HG03108 (cell line): ENCODE data around the gene DNAJC10.
"Not testable (repeated sequence)": the region's sequence is repeated elsewhere in the genome, so short reads cannot be mapped to it uniquely, and the experiment has no call there.

Source experiments
- ATAC-seq: cut with Tn5 transposase; IDR thresholded peaks from one replicate; pipeline ENCODE4 v1.9.1; 2021; ENCODE audit warnings: moderate library complexity; ENCODE audit not compliant: unreplicated experiment

The DNAJC10 gene

DNA sequence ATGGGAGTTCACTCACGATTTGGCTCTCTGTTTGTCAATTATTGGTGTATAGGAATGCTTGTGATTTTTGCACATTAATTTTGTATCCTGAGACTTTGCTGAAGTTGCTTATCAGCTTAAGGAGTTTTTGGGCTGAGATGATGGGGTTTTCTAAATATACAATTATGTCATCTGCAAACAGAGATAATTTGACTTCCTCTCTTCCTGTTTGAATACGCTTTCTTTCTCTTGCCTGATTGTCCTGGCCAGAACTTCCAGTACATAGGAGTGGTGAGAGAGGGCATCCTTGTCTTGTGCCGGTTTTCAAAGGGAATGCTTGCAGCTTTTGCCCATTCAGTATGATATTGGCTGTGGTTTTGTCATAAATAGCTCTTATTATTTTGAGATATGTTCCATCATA, 66.6 kb downstream of the DNAJC10 start:
- not testable (repeated sequence) for ATAC-seq

DNA sequence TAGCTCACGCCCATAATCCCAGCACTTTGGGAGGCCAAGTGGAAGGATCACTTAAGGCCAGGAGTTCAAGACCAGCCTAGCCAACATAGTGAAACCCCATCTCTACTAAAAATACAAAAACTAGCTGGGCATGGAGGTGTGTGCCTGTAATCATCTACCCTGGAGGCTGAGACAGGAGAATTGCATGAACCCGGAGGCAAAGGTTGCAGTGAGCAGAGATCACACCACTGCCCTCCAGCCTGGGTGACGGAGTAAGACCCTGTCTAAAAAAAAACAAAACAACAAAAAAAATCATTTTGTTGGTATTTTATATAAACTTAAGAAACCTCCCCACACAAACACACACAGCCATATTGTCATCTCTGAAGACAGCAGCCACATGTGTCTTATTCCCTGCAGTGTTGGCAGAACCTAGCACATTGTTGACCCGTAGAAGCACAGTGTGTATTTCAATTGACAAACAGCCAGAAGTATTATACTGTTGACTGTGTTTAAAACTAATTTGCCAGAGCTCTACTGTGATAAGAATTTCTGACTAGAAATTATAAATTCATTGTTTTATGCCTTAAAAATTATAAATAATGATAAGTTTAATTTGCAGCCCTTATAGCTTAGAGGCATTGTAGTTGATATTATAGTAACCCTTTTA, 68.1 kb downstream of the DNAJC10 start:
- no peak for ATAC-seq

DNA sequence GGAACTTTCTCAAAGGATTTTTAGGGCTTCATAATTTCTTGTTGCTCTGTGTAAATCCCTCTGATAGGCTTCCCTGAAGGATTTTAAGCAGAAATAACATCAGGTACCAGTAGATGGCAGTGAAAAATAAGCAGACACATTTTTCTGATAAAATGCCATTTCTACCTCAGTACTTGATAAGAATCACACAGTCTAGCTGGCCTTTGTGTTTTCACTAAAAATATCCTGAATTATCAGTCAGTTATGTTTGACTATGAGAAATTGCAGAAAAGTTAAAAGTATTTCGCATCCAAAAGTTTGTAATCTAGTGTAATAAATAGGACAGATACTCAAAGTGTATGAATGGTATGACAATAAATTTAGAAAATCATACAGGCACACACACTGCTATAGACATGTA, 68.7 kb downstream of the DNAJC10 start:
- no peak for ATAC-seq

DNA sequence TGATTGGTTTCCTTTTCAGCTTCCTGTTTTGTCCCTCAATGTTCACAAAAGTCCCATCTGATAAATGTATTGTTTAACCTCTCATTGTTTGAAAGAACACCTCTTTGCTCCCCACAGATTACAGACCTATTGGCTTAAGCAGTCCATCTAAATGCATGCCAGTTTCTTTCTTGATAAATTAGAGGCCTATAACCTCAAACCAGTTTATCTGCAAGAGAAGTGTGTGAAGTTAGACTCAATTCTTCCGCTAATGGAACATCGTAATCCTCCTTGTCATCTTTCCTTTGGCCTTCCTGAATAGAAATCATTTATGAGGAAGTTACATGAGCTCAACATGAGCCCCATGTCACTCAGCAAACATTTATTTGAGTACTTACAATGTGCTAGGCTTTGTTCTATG, 76.4 kb downstream of the DNAJC10 start:
- no peak for ATAC-seq

DNA sequence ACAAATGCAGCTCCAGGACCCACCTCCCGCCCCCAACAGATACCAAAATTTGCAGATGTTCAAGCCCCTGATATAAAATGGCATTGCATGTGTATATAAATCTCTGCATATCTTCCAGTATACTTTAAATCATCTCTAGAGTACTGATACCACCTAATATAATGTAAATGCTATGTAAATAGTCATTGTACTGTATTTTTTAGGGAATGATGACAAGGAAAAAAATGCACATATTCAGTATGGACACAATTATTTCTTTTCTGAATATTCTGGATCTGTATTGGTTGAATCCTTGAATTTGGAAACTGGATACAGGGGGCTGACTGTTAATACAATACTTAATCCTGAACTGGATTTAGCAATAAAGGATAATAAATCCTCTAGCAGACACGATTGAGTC, 82.7 kb downstream of the DNAJC10 start:
- no peak for ATAC-seq

DNA sequence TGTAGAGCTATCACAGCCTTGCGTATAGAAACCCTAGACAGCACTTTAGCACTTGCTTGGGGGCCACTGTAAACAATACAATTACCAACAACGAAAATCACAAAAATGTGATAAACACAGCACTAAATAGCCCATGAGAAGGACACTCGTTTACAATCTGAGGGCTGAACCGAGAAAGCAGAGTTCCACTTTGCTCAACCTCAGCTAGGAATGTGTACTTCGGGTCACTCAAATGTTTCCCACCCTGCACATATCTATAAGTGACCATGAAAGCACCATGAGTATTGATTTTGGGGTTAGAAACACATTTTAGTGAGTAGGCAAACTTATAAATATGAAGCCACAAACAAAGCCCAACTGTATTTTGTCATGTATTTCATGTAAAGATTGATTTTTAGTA, 88.1 kb downstream of the DNAJC10 start:
- no peak for ATAC-seq

DNA sequence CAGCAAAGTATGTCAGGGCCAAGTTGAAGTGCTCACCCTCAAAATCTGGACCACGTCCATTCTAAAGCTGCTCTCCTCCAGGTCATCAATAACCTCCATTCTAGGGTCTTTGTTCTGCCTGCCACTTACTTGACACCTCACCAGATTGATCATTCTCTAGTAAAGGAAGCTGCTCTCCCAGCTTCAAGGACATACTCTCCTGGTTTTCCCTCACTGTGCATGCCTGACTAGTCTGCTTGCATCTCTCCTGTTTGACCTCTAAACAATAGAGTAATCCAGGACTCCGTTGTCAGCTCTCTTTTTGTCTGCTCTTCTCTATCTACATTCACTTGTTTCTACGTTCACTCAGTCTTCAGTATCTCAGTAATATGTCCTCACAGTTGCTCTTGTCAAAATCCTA, 91.3 kb downstream of the DNAJC10 start:
- no peak for ATAC-seq

DNA sequence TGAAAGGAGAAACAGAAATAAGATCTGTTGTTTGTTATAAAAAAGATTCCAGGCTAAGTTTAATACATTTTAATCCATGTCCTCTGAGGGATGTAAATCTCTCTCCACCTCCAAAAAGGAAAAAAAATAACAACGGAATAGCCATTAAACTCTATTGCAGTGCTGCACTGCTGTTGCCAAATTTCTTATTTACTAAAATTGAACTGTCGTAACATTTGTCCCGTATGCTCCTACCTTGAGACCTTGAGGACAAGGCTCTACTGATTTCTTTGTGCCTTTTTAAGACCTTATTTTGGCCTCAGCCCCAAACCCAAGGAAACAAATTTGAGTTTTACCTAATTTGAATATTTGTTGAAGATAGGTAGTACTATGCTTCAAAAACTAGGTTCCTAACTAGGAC, 94.0 kb downstream of the DNAJC10 start:
- ATAC-seq: no peak

DNA sequence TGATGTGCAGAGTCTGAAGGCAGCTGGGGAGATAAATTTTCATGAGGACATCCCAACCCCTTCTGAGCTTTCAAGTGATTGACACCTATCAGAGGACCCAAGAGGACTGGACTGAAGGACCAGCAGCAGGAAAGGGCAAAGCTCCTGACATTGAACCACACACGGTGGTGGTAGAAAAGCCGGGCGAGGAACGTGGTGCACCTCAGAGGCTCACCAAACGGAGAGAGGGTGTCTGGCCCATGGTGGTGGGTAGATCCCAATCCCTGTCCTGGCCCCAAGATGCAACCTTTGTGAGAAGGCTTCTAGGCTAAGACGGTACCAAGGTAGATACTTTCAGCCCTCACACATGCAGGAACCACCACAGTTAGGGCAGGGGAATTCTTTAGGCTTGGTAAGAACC, 98.3 kb downstream of the DNAJC10 start:
- no peak for ATAC-seq

DNA sequence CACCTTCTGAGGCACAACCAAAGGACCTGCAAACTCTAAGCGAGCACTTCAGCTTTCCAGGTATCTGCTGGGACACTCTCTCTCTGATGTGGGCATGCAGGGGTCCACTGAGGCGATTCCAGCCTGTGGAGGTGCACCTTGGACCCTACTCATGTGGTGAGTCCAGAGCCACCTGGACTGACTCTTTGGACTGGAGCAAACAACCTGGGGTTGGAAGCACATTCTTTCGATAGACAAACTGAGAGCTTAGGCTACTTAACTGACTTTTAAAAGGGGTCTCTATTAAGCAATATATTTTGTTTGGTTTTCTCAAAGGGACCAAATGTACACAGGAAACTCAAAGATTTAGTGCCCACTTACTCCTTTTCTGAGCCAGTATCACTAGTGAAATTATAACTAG, 98.7 kb downstream of the DNAJC10 start:
- ATAC-seq: no peak

DNA sequence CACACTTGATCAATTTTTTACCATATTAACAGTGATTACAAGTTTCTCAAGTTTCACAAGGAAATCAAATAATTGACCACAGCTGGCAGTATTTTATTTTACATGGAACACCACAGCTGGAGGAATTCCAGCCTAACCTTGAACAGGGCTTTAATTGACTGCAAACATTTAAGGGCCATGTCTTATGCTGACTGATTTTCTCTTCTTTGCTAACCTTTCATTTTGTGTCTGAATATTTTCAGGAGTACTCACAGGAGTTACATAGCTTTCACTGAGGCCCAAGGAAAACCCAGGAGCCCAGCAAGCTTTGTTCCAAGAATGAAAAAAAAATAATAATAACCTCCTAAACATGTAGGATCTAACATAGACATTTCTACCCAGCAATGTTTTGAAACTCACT, 100.8 kb downstream of the DNAJC10 start:
- ATAC-seq: no peak

DNA sequence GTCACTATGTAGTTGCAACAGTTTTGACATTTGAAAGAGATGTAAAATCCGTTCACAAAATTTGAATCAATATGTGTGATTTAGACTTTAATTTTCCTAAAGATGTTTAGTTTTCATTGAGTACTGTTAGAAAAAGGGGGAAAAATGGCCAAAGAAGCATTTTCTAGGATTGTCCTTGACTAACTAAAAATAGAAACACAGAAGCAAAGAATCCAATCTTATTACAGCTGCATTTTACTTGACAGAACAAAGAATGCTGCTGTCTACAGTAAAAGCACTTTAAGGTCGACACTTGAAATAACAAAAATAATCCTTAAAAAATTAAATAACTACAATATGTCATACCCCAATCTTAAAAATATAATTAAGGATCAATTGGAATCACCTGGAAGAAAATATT, 101.5 kb downstream of the DNAJC10 start:
- ATAC-seq: no peak

DNA sequence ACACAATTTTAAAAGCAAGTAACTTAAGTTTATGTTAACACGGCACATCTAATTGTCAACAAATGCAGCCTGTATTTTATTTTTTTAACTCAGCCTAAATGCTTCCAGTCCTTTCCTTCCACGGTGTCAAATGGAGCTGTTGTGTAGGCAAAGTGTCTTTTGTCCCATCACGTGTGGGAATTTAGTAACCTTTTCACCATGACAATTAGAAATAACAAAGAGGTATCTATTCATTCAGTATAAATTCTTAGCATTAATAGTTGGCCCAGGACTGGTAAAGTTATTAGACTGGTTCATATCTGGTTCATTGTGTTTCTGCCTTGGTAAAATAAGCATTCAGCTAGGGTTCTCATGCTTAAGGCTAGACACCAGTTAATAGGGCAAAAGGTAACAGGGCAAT, 102.4 kb downstream of the DNAJC10 start:
- ATAC-seq: no peak

DNA sequence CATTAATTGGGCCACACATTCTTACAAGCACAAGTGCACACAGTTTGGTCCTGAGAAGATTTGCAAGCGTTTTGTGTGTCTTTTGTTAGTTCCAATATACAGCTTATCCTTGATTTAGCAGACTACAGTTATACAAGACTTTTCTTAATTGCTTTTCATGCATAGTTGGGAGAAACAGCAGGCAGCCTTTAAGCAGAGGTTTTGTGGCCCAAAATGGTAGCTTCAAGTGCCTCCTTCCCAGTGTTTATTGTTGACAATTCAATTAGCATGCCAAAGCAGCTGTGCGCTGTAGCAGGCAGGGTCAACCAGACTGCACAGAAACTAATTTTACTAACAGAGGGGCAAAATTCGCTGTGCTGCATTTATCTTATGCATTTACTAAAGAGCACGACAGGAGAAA, 102.9 kb downstream of the DNAJC10 start:
- no peak for ATAC-seq

DNA sequence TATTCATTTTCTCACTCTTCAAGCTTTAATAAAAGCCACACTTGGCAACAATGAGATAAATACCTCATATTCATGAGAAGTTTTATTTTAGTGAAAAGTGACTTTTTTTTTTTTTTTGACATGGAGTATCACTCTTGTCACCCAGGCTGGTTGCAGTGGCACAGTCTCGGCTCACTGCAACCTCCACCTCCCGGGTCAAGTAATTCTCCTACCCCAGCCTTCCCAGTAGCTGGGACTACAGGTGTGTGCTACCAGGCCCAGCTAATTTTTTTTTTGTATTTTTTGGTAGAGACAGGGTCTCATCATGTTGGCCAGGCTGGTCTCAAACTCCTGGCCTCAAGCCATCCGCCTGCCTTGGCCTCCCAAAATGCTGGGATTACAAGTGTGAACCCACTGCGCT, 103.4 kb downstream of the DNAJC10 start:
- no peak for ATAC-seq

DNA sequence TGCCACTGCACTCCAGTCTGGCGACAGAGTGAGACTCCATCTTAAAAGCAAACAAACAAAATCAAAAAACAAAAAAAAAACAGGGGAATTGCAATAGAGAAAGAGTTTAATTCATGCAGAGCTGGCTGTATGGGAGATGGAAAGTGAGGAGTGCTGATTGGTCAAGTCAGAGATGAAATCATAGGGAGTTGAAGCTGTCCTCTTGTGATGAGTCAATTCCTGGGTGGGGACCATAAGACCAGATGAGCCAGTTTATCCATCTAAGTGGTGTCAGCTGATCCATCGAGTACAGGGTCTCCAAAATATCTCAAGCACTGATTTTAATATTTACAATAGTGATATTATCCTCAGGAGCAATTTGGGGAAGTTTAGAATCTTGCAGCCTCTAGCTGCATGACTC, 105.1 kb downstream of the DNAJC10 start:
- ATAC-seq: no peak

DNA sequence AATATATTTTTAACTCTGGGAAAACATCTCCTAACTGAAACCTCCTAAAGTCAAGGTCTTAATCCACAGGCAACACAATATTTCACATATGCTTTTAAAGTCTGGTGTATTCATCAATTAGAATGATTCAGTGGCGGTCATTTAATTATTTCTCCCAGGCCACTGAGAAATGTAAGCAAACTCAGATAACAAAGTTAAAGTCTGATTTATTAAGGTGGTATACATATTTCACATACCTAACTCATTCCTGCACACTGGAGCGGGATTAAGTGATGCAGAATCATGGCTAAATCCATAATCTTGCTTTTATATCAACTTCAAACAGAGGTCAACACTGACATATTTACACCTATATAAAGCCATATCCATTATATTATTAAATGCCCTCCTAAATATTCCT, 106.7 kb downstream of the DNAJC10 start:
- no peak for ATAC-seq

DNA sequence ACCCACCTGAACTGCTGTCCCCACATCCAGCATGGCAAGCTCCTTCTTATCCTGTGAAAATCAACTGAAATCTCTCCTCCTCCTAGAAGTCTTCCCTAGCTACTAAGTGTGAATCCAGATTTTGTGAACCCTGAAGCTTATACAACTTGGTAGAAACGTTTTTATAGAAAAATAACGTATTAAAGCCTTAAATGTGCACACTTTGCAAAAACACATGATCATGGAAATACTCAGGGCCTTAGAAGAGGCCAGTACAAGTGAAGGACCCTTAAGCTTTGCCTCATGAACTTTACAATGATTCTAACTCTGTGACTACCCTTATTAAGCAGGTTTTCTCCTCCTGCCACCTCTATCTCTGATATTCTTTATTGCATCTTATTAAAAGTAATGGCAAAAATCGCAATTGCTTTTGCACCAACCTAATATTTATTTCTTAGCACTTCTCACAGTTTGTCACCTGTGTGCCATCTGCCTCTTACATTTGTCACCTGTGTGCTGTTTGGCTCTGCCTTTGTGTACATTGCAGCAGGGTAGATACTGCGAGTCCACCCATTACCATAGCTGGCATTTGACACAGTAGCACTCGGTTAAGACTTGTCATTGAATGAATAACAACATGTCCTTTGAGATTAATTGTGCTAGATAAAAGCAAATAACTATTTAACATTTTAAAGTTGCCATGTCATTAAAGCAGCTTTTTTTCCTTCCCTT, 108.2 kb downstream of the DNAJC10 start:
- ATAC-seq: no peak

DNA sequence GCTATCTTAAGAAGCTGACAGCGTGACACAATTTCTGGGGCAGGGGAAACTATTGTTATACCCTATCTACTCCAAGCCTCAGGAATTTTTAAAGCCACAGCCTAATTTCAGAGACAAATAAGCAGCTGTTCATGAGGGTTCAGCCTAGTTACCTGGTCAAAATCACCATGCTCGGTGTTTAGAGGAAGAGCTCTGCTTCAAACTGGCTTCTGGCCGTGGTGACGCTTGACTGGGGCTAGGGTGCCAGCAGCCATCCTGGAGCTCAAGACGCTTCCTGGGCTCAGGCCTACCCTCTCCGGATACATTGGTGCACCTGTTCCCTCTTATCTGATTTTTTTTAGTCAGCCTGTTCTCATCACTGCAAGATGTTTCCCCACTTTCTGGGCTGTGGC, 108.7 kb downstream of the DNAJC10 start:
- ATAC-seq: no peak

DNA sequence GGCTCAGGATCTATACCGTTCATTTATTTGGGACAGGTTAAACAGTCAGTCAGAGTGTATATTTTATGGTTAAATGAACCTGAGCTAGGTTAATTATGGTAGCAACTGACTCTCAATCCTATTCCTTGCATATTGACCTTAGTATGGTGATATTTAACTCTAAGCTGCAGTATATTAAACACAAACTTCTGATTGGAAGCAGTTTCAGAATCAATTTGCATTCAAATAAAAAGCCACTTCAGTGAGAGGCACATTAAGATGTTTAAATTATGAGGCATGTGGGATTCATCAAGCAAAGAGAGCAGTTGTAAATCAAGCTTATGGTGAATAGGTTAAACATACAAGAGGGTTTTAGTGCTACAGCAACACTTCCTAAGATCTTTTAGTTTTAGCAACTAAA, 110.0 kb downstream of the DNAJC10 start:
- no peak for ATAC-seq

DNA sequence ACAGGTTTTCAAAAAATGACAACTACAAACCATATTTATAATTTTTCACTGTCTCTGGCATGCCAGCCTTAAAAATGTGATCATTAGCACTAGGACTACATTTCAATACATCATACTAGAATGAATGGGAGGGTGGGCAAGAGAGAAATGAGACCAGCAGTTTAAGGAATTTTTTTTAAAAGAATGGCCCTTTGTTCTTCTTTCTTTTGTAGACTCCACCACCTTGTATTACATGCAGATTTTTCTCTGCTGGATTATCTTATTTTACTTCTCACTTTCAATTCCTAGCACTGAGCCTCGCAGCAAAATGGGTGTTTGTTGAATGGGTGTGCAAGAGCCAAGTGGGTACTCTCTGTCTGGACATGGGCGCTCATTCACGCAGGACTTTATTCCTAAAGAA, 110.4 kb downstream of the DNAJC10 start:
- no peak for ATAC-seq

DNA sequence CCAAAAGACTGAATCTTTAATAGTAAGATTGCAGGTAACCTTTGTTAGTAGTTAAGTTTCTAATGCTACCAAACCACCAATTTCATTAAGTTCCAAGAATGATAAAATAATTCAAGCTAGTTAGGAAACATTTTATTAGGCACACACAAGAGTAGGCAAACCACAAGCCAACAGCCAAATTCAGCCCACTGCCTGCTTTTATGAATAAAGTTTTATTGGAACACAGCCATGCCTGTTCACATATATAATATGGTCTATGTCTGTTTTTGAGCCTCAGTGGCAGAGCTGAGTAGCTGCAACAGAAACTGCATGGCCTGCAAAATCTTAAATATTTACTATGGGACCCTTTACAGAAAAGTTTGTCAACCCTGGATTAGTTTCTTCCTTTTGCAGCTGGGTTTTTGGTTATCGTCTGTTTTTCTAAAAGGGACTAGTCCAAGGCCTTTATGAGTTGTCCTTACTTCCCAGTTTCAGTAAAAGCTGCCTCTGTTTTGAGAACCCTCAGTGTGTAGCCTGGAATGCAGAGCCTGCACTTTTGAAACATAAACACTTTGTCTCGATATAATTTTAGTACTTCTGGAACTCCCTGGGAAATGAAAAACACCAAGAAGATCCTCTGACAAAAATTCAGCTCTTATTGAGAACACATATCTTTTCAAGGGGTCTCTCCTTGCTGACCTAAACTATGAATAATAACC, 111.3 kb downstream of the DNAJC10 start:
- ATAC-seq: no peak
